GM23338 (cell line): ENCODE measurements around the gene CLEC4G. TPM values are rescaled to one million over a fixed set of nuclear protein-coding genes. Genes with fewer than 3 reads are reported as not detected.

ENCODE experiments used
- ATAC-seq: fragments of 200-7000 bp; cut with Tn5 transposase; 3 replicates; pipeline ENCODE4 v1.9.1; 2020
- DNase-seq: peaks from one replicate; pipeline ENCODE4 v3.0.0-alpha.2; 2015; ENCODE audit warnings: low spot score
- H2AFZ ChIP-seq: fragments of 200-600 bp; sonication (generic); 2 replicates; pipeline ENCODE4 v1.8.0; 2016; ENCODE audit warnings: antibody characterized with exemption, mild to moderate bottlenecking, moderate library complexity
- H3F3A ChIP-seq: fragments of 200-600 bp; sonication (generic); replicated peaks from 2 replicates; pipeline ENCODE4 v1.8.0; 2017; ENCODE audit warnings: antibody characterized with exemption, mixed run types, low read depth
- H3K27ac ChIP-seq: fragments of 200-600 bp; sonication (generic); 2 replicates; pipeline ENCODE4 v1.6.1; 2016; ENCODE audit warnings: low read depth
- H3K27me3 ChIP-seq: fragments of 200-600 bp; sonication (generic); 2 replicates; pipeline ENCODE4 v1.8.0; 2016; ENCODE audit warnings: mild to moderate bottlenecking, mixed run types, moderate library complexity; ENCODE audit not compliant: insufficient read depth
- H3K36me3 ChIP-seq: fragments of 200-600 bp; sonication (generic); 2 replicates; pipeline ENCODE4 v1.8.0; 2016; ENCODE audit warnings: mild to moderate bottlenecking; ENCODE audit not compliant: insufficient read depth
- H3K4me1 ChIP-seq: fragments of 200-600 bp; sonication (generic); 2 replicates; pipeline ENCODE4 v1.8.0; 2016; ENCODE audit warnings: mild to moderate bottlenecking, moderate library complexity; ENCODE audit not compliant: insufficient read depth
- H3K4me2 ChIP-seq: fragments of 200-600 bp; sonication (generic); 2 replicates; pipeline ENCODE4 v1.7.1; 2017; ENCODE audit warnings: mixed run types
- H3K4me3 ChIP-seq: fragments of 200-600 bp; sonication (generic); 2 replicates; pipeline ENCODE4 v1.6.1; 2016; ENCODE audit warnings: mixed run types
- H3K79me2 ChIP-seq: fragments of 200-600 bp; sonication (generic); replicated peaks from 2 replicates; pipeline ENCODE4 v1.8.0; 2017; ENCODE audit warnings: mild to moderate bottlenecking; ENCODE audit not compliant: insufficient read depth
- H3K9me2 ChIP-seq: fragments of 200-600 bp; sonication (generic); 2 replicates; pipeline ENCODE4 v1.8.0; 2017; ENCODE audit not compliant: insufficient read depth
- H4K20me1 ChIP-seq: fragments of 200-600 bp; sonication (generic); replicated peaks from 2 replicates; pipeline ENCODE4 v1.8.0; 2017; ENCODE audit warnings: mild to moderate bottlenecking; ENCODE audit not compliant: insufficient read depth
- H3K27ac Mint-ChIP-seq: 2 replicates; pipeline ENCODE4 v1.8.0; 2020; ENCODE audit warnings: inconsistent platforms, mild to moderate bottlenecking, moderate library complexity, mixed read lengths
- H3K27me3 Mint-ChIP-seq: 3 replicates; pipeline ENCODE4 v1.8.0; 2022; ENCODE audit warnings: low read depth, mild to moderate bottlenecking, moderate library complexity, mixed read lengths, inconsistent platforms; ENCODE audit not compliant: insufficient read depth, poor library complexity
- H3K36me3 Mint-ChIP-seq: 3 replicates; pipeline ENCODE4 v1.8.0; 2021; ENCODE audit warnings: low read depth, mild to moderate bottlenecking, inconsistent platforms, moderate library complexity, mixed read lengths
- H3K4me1 Mint-ChIP-seq: 3 replicates; pipeline ENCODE4 v1.8.0; 2020; ENCODE audit warnings: mild to moderate bottlenecking, inconsistent platforms, mixed read lengths
- H3K4me3 Mint-ChIP-seq: 3 replicates; pipeline ENCODE4 v1.8.0; 2021; ENCODE audit warnings: moderate library complexity, mild to moderate bottlenecking, inconsistent platforms, mixed read lengths
- H3K9me3 Mint-ChIP-seq: 3 replicates; pipeline ENCODE4 v1.8.0; 2020; ENCODE audit warnings: moderate library complexity, mild to moderate bottlenecking, inconsistent platforms, mixed read lengths
- CREB1 ChIP-seq: fragments of 250-450 bp; sonication (Bioruptor Pico); IDR thresholded peaks from 2 replicates; pipeline ENCODE4 v1.5.0; 2020; ENCODE audit warnings: low read depth, mild to moderate bottlenecking, moderate library complexity
- ETS1 ChIP-seq: IDR thresholded peaks from 2 replicates; pipeline ENCODE4 v1.6.1; 2016; ENCODE audit warnings: antibody characterized with exemption
- EZH2 ChIP-seq: fragments of 200-600 bp; sonication (generic); IDR thresholded peaks from one replicate; pipeline ENCODE4 v1.8.0; 2017; ENCODE audit warnings: antibody characterized with exemption, mild to moderate bottlenecking, low read depth; ENCODE audit not compliant: unreplicated experiment
- EZH2phosphoT487 ChIP-seq: fragments of 200-600 bp; sonication (generic); IDR thresholded peaks from one replicate; pipeline ENCODE4 v1.8.1; 2018; ENCODE audit warnings: antibody characterized with exemption; ENCODE audit not compliant: unreplicated experiment
- JUNB ChIP-seq: IDR thresholded peaks from one replicate; pipeline ENCODE4 v1.6.1; 2016; ENCODE audit warnings: antibody characterized with exemption; ENCODE audit not compliant: unreplicated experiment
- NANOG ChIP-seq: IDR thresholded peaks from 2 replicates; pipeline ENCODE4 v1.6.1; 2016; ENCODE audit warnings: antibody characterized with exemption, borderline replicate concordance
- POLR2AphosphoS5 ChIP-seq: IDR thresholded peaks from 2 replicates; pipeline ENCODE4 v1.6.1; 2016; ENCODE audit warnings: antibody characterized with exemption, low read depth
- REST ChIP-seq: IDR thresholded peaks from one replicate; pipeline ENCODE4 v1.6.1; 2018; ENCODE audit warnings: antibody characterized with exemption; ENCODE audit not compliant: unreplicated experiment
- STAT1 ChIP-seq: IDR thresholded peaks from one replicate; pipeline ENCODE4 v1.6.1; 2016; ENCODE audit warnings: antibody characterized with exemption; ENCODE audit not compliant: unreplicated experiment
- ZNF114 ChIP-seq: fragments of 250-450 bp; sonication (Bioruptor Pico); IDR thresholded peaks from 2 replicates; pipeline ENCODE4 v1.5.0; 2020; ENCODE audit warnings: mild to moderate bottlenecking, moderate library complexity
- ZNF331 ChIP-seq: fragments of 250-450 bp; sonication (Bioruptor Pico); IDR thresholded peaks from 2 replicates; pipeline ENCODE4 v1.5.0; 2020; ENCODE audit warnings: low read depth, mild to moderate bottlenecking, moderate library complexity
- polyA plus RNA-seq: library from polyadenylated mRNA; unstranded; fragments of >200 nt; fragmentation: Nextera tagmentation; extraction: Ambion mirVana; gene quantifications from 2 replicates; pipeline ENCODE4 v1.2.1, GENCODE V29; 2016
- total RNA-seq: library from RNA; depleted of rRNA; stranded (reverse); fragments of >200 nt; shearing (Covaris generic); gene quantifications from 2 replicates; pipeline ENCODE4 v1.2.3, GENCODE V29; 2014
- TF ChIP-seq, protein P1 (sequence below), 2 experiments: fragments of 200-600 bp in 1 of 2; sonication (generic) in 1 of 2; conservative IDR thresholded peaks; 2 replicates each; pipeline versions ENCODE4 v1.5.1 to v1.6.1; 2016 to 2017; ENCODE audit warnings: antibody characterized with exemption in 2 of 2, low read depth in 2 of 2, mild to moderate bottlenecking in 2 of 2, moderate library complexity in 1 of 2
- TF ChIP-seq, protein P2 (sequence below): fragments of 250-450 bp; sonication (Bioruptor Pico); IDR thresholded peaks from 2 replicates; pipeline ENCODE4 v1.5.0; 2020; ENCODE audit warnings: mild to moderate bottlenecking, moderate library complexity

Gene CLEC4G
- total and polyA plus RNA-seq, 2 experiments from 2014 or later: 0.52 to 0.65 TPM

GRCh38 chr19:7739211-7739755 lies 7.4 kb upstream of the CLEC4G start:
- no peaks in the 10 kb centered on the region for H4K20me1 ChIP-seq
- H3K4me3 Mint-ChIP-seq: no peak overlapping the region
- H3K4me2 ChIP-seq: no peak overlapping the region
- peaks cover 4% of the 10 kb centered on the region for H3K27me3 Mint-ChIP-seq
- no peak for ATAC-seq
- H3K4me1 ChIP-seq: no peaks in the 10 kb centered on the region
- no peaks in the 10 kb centered on the region for H3K79me2 ChIP-seq
- H3K27me3 ChIP-seq: no peaks in the 10 kb centered on the region
- H3K4me3 ChIP-seq: no peak overlapping the region
- no peaks in the 10 kb centered on the region for H3K9me2 ChIP-seq
- TF ChIP-seq JUNB (no peak), ZNF331 (CRISPR knock-in tag) (no peak), NANOG (no peak), EZH2phosphoT487 (no peak), STAT1 (no peak), EZH2 (no peak), POLR2AphosphoS5 (no peak), REST (no peak), ZNF114 (CRISPR knock-in tag) (no peak), CREB1 (CRISPR knock-in tag) (no peak), ETS1 (no peak)
- TF ChIP-seq, protein P1, sequence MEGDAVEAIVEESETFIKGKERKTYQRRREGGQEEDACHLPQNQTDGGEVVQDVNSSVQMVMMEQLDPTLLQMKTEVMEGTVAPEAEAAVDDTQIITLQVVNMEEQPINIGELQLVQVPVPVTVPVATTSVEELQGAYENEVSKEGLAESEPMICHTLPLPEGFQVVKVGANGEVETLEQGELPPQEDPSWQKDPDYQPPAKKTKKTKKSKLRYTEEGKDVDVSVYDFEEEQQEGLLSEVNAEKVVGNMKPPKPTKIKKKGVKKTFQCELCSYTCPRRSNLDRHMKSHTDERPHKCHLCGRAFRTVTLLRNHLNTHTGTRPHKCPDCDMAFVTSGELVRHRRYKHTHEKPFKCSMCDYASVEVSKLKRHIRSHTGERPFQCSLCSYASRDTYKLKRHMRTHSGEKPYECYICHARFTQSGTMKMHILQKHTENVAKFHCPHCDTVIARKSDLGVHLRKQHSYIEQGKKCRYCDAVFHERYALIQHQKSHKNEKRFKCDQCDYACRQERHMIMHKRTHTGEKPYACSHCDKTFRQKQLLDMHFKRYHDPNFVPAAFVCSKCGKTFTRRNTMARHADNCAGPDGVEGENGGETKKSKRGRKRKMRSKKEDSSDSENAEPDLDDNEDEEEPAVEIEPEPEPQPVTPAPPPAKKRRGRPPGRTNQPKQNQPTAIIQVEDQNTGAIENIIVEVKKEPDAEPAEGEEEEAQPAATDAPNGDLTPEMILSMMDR (conservative IDR thresholded peaks at IDR 0.05; ENCODE audit: low read depth in 2 of 2): no peak
- TF ChIP-seq, protein P2, sequence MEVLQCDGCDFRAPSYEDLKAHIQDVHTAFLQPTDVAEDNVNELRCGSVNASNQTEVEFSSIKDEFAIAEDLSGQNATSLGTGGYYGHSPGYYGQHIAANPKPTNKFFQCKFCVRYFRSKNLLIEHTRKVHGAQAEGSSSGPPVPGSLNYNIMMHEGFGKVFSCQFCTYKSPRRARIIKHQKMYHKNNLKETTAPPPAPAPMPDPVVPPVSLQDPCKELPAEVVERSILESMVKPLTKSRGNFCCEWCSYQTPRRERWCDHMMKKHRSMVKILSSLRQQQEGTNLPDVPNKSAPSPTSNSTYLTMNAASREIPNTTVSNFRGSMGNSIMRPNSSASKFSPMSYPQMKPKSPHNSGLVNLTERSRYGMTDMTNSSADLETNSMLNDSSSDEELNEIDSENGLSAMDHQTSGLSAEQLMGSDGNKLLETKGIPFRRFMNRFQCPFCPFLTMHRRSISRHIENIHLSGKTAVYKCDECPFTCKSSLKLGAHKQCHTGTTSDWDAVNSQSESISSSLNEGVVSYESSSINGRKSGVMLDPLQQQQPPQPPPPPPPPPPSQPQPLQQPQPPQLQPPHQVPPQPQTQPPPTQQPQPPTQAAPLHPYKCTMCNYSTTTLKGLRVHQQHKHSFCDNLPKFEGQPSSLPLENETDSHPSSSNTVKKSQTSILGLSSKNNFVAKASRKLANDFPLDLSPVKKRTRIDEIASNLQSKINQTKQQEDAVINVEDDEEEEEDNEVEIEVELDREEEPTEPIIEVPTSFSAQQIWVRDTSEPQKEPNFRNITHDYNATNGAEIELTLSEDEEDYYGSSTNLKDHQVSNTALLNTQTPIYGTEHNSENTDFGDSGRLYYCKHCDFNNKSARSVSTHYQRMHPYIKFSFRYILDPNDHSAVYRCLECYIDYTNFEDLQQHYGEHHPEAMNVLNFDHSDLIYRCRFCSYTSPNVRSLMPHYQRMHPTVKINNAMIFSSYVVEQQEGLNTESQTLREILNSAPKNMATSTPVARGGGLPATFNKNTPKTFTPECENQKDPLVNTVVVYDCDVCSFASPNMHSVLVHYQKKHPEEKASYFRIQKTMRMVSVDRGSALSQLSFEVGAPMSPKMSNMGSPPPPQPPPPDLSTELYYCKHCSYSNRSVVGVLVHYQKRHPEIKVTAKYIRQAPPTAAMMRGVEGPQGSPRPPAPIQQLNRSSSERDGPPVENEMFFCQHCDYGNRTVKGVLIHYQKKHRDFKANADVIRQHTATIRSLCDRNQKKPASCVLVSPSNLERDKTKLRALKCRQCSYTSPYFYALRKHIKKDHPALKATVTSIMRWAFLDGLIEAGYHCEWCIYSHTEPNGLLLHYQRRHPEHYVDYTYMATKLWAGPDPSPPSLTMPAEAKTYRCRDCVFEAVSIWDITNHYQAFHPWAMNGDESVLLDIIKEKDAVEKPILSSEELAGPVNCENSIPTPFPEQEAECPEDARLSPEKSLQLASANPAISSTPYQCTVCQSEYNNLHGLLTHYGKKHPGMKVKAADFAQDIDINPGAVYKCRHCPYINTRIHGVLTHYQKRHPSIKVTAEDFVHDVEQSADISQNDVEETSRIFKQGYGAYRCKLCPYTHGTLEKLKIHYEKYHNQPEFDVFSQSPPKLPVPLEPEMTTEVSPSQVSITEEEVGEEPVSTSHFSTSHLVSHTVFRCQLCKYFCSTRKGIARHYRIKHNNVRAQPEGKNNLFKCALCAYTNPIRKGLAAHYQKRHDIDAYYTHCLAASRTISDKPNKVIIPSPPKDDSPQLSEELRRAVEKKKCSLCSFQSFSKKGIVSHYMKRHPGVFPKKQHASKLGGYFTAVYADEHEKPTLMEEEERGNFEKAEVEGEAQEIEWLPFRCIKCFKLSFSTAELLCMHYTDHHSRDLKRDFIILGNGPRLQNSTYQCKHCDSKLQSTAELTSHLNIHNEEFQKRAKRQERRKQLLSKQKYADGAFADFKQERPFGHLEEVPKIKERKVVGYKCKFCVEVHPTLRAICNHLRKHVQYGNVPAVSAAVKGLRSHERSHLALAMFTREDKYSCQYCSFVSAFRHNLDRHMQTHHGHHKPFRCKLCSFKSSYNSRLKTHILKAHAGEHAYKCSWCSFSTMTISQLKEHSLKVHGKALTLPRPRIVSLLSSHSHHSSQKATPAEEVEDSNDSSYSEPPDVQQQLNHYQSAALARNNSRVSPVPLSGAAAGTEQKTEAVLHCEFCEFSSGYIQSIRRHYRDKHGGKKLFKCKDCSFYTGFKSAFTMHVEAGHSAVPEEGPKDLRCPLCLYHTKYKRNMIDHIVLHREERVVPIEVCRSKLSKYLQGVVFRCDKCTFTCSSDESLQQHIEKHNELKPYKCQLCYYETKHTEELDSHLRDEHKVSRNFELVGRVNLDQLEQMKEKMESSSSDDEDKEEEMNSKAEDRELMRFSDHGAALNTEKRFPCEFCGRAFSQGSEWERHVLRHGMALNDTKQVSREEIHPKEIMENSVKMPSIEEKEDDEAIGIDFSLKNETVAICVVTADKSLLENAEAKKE: no peak
- H3K4me1 Mint-ChIP-seq: peaks cover 4% of the 10 kb centered on the region; the same call in 2 of the 3 replicates
- DNase-seq: peak; percentile 5
- H3K27ac Mint-ChIP-seq: no peak overlapping the region
- H3F3A ChIP-seq: no peaks in the 10 kb centered on the region
- no peak overlapping the region for H3K27ac ChIP-seq
- no peaks in the 10 kb centered on the region for H3K36me3 Mint-ChIP-seq
- H2AFZ ChIP-seq: peak overlapping the region; percentile 94
- H3K36me3 ChIP-seq: no peaks in the 10 kb centered on the region
- no peaks in the 10 kb centered on the region; the same call in 2 of the 3 replicates for H3K9me3 Mint-ChIP-seq
